Kidney epithelial cell (primary cell): Measurements from ENCODE around the gene KIF13A. TPM values are rescaled to one million over a fixed set of nuclear protein-coding genes. Genes with fewer than 3 reads are reported as not detected.
"Not testable (repeated sequence)": the region's sequence is repeated elsewhere in the genome, so short reads cannot be mapped to it uniquely, and the experiment has no call there.

ENCODE experiments used
- DNase-seq: peaks from one replicate; pipeline ENCODE4 v3.0.0-alpha.2; 2010; ENCODE audit warnings: low read depth
- H3K27me3 ChIP-seq: 2 replicates; pipeline ENCODE4 v1.6.0; 2011; ENCODE audit warnings: low read length; ENCODE audit not compliant: control insufficient read depth, insufficient read depth
- H3K36me3 ChIP-seq: 2 replicates; pipeline ENCODE4 v1.5.1; 2011; ENCODE audit warnings: low read length; ENCODE audit not compliant: control insufficient read depth, insufficient read depth
- H3K4me3 ChIP-seq: 2 replicates; pipeline ENCODE4 v1.5.1; 2011; ENCODE audit warnings: low read depth, mild to moderate bottlenecking, control low read depth, low read length
- total RNA-seq: library from RNA; depleted of rRNA; stranded (reverse); fragments of >200 nt; gene quantifications from 2 replicates; pipeline ENCODE4 v1.2.3, GENCODE V29; 2015
- TF ChIP-seq, protein P1 (sequence below): IDR thresholded peaks from 2 replicates; pipeline ENCODE4 v1.5.1; 2011; ENCODE audit warnings: mild to moderate bottlenecking, moderate library complexity, low read length, control low read depth, inconsistent platforms; ENCODE audit not compliant: insufficient read depth, poor library complexity, severe bottlenecking

Gene KIF13A
- total RNA-seq, 1 donor from 2014 or later: 30.9 TPM

DNA sequence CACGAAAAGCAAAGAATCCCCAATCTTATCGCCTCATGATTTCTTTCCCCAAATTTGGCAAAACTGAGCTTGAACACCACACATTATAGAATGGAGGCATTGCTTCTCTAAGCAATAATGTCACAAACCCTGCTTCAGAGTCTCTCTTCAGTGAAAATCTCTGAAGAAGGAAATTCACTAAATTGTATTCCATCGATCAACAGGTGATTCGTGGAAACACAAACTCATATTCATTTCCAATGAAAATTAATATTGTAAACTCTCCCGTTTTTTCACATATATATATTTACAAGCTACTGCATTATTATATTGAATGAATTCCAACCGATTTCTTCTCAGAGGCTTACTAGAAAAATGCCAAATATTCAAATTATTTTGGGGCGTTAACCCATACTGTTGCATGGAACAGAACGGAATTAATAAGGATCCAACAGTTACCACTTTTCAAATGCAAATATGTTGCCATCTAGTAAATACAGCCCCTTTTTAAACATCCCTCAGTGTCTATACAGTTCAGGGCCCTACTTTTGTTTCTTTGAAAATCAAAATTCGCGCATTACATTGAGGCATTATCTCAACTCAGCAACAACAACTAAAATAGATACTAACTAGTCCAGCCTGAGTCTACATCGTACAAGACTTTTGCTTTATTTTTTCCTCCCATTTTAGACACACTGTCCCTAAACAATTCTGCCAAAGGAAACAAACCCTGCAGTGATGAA, 1.3 kb downstream of the KIF13A start:
- no peaks in the 10 kb centered on the region for H3K27me3 ChIP-seq
- peak overlapping the region; percentile 74 for H3K4me3 ChIP-seq
- H3K36me3 ChIP-seq: no peaks in the 10 kb centered on the region
- TF ChIP-seq, protein P1, sequence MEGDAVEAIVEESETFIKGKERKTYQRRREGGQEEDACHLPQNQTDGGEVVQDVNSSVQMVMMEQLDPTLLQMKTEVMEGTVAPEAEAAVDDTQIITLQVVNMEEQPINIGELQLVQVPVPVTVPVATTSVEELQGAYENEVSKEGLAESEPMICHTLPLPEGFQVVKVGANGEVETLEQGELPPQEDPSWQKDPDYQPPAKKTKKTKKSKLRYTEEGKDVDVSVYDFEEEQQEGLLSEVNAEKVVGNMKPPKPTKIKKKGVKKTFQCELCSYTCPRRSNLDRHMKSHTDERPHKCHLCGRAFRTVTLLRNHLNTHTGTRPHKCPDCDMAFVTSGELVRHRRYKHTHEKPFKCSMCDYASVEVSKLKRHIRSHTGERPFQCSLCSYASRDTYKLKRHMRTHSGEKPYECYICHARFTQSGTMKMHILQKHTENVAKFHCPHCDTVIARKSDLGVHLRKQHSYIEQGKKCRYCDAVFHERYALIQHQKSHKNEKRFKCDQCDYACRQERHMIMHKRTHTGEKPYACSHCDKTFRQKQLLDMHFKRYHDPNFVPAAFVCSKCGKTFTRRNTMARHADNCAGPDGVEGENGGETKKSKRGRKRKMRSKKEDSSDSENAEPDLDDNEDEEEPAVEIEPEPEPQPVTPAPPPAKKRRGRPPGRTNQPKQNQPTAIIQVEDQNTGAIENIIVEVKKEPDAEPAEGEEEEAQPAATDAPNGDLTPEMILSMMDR: no peak
- no peak for DNase-seq

DNA sequence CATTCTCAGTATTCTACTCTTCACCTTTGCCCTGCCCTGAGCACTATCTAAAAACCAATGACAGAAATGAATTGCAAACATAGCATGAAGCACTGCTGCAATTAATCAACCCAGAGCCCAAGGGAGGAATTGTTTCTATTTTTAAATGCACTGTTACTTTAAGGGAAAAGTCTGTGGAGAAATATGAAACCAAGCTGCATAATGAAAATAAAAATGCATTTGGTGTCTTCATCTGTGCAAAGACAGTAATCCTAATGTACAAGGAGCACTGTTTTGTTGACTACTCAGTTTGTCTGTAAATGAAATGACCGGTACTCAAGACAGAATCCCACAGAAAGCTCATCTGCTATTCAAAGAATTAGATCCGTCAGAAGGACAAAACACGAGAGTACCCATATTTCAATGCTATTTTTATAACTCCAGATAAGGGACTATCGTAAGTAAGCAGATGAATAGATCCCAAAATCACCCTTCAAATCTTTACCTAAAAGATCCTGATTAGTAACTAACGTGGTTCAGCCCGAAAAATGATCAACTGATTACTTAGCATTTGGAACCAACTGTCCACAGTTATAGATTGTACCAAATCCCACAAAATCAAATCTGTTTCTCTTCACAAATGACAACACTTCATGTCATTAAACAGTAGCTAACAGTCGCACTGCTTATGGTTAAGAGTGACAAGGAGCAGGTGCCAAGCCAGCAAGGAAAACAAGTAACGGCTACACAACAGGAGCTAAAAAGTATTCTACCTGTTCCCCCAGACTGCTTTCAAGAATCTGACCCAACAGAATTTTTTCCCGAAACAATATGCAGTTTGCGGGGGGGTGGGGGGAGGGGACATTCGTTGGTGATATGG, 2.4 kb downstream of the KIF13A start:
- H3K27me3 ChIP-seq: no peaks in the 10 kb centered on the region
- TF ChIP-seq, protein P1: no peak
- no peak overlapping the region for H3K4me3 ChIP-seq
- H3K36me3 ChIP-seq: no peaks in the 10 kb centered on the region
- DNase-seq: no peak

DNA sequence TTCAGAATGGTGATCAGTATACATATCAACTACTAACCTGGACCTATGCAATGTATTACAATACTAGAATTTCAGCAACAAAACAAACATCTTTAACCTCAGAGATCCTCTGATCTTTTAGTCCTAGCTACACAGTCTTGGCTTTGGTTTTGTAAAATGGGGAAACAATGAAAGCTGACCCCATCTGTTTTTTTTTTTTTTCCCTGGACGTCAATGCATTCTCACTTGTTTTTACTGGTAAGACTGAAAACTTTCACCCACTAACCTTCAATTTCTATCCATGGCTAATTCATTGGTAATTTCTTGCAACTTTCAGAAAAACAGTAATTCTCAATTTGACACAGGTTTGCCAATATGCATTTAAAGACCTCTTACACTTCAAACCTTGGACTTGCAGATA, 3.0 kb downstream of the KIF13A start:
- Histone ChIP-seq H3K27me3 (no peaks in the 10 kb centered on the region), H3K36me3 (no peaks in the 10 kb centered on the region), H3K4me3 (no peak overlapping the region)
- TF ChIP-seq, protein P1: no peak
- DNase-seq: no peak

DNA sequence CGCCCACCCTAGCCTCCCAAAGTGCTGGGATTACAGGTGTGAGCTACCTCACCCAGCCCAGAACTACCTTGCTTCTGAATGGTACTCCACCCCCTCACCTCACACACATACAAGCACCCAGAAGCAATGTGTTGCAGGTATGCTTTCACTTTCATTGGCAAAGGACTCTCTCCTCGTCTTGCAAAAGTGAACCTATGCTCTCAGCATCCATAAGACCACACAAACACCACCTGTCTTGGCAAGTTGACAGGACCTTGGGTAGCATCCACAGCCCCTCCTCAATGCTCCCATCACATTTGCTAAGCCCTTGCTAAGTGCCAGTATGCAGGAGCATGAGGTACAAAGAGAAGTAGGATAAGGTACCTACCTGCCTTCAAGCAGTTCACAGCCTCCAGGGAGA, 3.7 kb downstream of the KIF13A start:
- Histone ChIP-seq H3K4me3 (no peak overlapping the region), H3K27me3 (no peaks in the 10 kb centered on the region), H3K36me3 (no peaks in the 10 kb centered on the region)
- DNase-seq: no peak
- TF ChIP-seq, protein P1: no peak

DNA sequence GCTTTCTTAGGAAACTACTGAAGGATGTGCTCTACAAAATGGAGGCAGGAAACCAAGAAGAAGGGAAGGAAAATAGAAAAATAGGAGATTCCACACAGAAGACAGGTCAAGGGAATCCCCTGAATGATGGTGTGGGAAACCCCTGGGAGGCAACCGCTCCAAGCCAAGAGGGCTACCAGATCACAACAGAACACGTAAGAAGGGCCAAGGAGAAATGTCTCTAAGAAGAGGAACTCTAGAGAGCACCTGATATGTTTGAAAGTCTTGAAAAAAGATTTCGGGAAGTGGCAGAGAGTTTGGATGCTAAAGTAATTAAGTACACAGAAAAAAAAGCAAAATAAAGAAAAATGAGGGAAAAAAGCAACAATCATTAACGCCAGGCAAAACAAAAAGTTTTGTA, 7.1 kb downstream of the KIF13A start:
- TF ChIP-seq, protein P1: no peak
- no peaks in the 10 kb centered on the region for H3K36me3 ChIP-seq
- no peaks in the 10 kb centered on the region for H3K27me3 ChIP-seq
- DNase-seq: no peak
- no peak overlapping the region for H3K4me3 ChIP-seq

DNA sequence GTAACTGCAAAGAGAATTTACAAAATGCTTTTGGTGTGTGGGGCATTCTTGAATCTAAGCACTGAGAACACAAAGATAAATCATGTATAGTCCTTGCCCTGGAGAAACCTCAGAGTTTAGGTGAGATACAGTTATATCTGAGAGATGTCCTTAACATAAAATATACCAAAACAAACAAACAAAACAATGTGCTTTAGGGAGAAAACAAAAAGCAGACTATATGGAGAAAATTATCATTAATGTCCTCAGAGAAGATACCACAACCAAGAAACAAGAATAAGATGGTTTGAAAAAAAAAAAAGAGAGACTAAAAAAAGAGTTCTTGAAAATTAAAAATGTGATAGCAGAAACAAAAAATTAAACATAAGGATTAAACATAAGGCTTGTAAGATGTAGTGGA, 8.0 kb downstream of the KIF13A start:
- H3K36me3 ChIP-seq: no peaks in the 10 kb centered on the region
- TF ChIP-seq, protein P1: no peak
- no peaks in the 10 kb centered on the region for H3K27me3 ChIP-seq
- H3K4me3 ChIP-seq: no peak overlapping the region
- DNase-seq: no peak

DNA sequence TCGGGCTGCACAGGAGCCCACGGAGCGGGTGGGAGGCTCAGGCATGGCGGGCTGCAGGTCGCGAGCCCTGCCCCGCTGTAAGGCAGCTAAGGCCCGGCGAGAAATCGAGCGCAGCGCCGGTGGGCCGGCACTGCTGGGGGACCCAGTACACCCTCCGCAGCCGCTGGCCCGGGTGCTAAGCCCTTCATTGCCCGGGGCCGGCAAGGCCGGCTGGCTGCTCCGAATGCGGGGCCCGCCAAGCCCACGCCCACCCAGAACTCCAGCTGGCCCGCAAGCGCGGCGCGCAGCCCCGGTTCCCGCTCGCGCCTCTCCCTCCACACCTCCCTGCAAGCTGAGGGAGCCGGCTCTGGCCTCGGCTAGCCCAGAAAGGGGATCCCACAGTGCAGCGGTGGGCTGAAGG, 11.2 kb downstream of the KIF13A start:
- H3K36me3 ChIP-seq, H3K27me3 ChIP-seq: not testable (repeated sequence)

More for the DNA sequence above, 11.2 kb downstream of the KIF13A start:
- not testable (repeated sequence) for DNase-seq, H3K4me3 ChIP-seq
